ENCODE measurements around the gene RTRAF.

The RTRAF gene

GRCh38 chr14:51989293-51990234 lies at the start of gene RTRAF:
Gene RTRAF (plus strand): TSS chr14:51989546. CDS start chr14:51989640, 94 bp downstream.
- peak; percentile 81 for DNase-seq (ENCODE audit: low read depth, low spot score)

GRCh38 chr14:51939755-51940301 lies 49.5 kb upstream of the RTRAF start:
- no peak for DNase-seq (ENCODE audit: low read depth, low spot score)

- DNase-seq (ENCODE audit: low read depth, low spot score) = no peak
Observed at GRCh38 chr14:51942971-51943370, 46.4 kb upstream of the RTRAF start.

GRCh38 chr14:51950007-51950406 lies 39.3 kb upstream of the RTRAF start:
- DNase-seq (ENCODE audit: low read depth, low spot score) = no peak

GRCh38 chr14:51951656-51952055 lies 37.7 kb upstream of the RTRAF start:
- DNase-seq (ENCODE audit: low read depth, low spot score) = no peak

GRCh38 chr14:51954031-51954430 lies 35.3 kb upstream of the RTRAF start:
- DNase-seq (ENCODE audit: low read depth, low spot score) = no peak

GRCh38 chr14:51954657-51955056 lies 34.7 kb upstream of the RTRAF start:
- no peak for DNase-seq (ENCODE audit: low read depth, low spot score)

- no peak for DNase-seq (ENCODE audit: low read depth, low spot score)
Observed at GRCh38 chr14:51957950-51958349, 31.4 kb upstream of the RTRAF start.

GRCh38 chr14:51959928-51960327 lies 29.4 kb upstream of the RTRAF start:
- DNase-seq (ENCODE audit: low read depth, low spot score) = no peak

- DNase-seq (ENCODE audit: low read depth, low spot score) = no peak
Observed at GRCh38 chr14:51960866-51961265, 28.5 kb upstream of the RTRAF start.

- no peak for DNase-seq (ENCODE audit: low read depth, low spot score)
Observed at GRCh38 chr14:51962711-51963110, 26.6 kb upstream of the RTRAF start.

- DNase-seq (ENCODE audit: low read depth, low spot score) = no peak
Observed at GRCh38 chr14:51963286-51963685, 26.1 kb upstream of the RTRAF start.

- DNase-seq (ENCODE audit: low read depth, low spot score) = no peak
Observed at GRCh38 chr14:51967521-51967920, 21.8 kb upstream of the RTRAF start.

- DNase-seq (ENCODE audit: low read depth, low spot score) = no peak
Observed at GRCh38 chr14:51969852-51970540, 19.4 kb upstream of the RTRAF start.

- DNase-seq (ENCODE audit: low read depth, low spot score) = no peak
Observed at GRCh38 chr14:51972566-51972965, 16.8 kb upstream of the RTRAF start.

GRCh38 chr14:51977075-51977474 lies 12.3 kb upstream of the RTRAF start:
- no peak for DNase-seq (ENCODE audit: low read depth, low spot score)

GRCh38 chr14:51978681-51979085 lies 10.7 kb upstream of the RTRAF start:
- DNase-seq (ENCODE audit: low read depth, low spot score) = no peak

- peak; percentile 61 for DNase-seq (ENCODE audit: low read depth, low spot score)
Observed at GRCh38 chr14:51979088-51979709, 10.1 kb upstream of the RTRAF start.

- DNase-seq (ENCODE audit: low read depth, low spot score) = no peak
Observed at GRCh38 chr14:51981218-51981854, 8.0 kb upstream of the RTRAF start.

- DNase-seq (ENCODE audit: low read depth, low spot score) = no peak
Observed at GRCh38 chr14:51988221-51988620, 1.1 kb upstream of the RTRAF start.

GRCh38 chr14:51990488-51990887 lies 1.1 kb downstream of the RTRAF start:
- DNase-seq (ENCODE audit: low read depth, low spot score) = no peak
